ENCODE data around the gene ATP5F1D.

The ATP5F1D gene

DNA sequence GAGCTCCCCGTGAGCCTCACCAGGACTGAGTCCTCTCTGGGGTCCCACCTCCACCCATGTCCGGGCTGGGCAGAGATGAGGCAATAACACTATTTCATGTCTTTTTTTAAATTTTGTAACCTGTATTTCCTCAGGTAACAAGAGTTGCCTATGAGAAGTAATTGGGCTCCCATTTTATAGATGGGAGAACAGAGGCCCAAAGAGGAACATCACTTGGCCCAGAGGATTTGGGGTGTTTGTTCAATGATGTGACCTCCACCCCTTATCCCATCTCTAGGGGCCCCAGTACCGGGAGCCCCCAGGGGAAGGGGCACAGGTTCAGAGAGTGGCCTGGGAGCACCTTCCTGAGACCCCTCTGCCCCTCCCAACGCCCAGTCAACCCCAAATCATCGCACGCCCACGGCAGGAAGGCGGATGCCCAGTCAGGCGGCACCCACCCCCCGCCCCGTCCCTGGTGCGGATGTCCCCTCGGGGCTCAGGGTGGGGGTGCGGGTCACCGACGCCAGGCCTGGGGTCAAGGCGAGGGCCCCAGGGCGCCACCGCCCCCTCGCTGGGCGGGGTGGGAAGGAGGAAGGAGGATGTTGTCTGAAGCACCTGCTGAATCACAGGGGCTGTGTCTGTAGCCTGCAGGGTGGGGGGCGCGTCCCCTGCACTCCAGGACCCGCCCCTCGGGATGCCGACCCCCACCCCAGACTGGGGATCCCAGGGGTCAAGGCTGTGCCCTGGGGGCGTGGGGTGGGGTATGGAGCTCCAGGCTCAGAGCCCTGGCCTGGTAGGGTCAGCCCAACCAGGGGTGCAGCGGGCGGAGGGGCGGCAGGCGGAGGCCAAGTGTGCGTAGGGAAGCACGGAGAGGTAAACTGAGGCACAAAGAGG, 18.6 kb downstream of the ATP5F1D start:
- no peak overlapping the region for H3K4me3 ChIP-seq (ENCODE audit: low read depth, low read length)
- TF ChIP-seq, protein P1, sequence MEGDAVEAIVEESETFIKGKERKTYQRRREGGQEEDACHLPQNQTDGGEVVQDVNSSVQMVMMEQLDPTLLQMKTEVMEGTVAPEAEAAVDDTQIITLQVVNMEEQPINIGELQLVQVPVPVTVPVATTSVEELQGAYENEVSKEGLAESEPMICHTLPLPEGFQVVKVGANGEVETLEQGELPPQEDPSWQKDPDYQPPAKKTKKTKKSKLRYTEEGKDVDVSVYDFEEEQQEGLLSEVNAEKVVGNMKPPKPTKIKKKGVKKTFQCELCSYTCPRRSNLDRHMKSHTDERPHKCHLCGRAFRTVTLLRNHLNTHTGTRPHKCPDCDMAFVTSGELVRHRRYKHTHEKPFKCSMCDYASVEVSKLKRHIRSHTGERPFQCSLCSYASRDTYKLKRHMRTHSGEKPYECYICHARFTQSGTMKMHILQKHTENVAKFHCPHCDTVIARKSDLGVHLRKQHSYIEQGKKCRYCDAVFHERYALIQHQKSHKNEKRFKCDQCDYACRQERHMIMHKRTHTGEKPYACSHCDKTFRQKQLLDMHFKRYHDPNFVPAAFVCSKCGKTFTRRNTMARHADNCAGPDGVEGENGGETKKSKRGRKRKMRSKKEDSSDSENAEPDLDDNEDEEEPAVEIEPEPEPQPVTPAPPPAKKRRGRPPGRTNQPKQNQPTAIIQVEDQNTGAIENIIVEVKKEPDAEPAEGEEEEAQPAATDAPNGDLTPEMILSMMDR (IDR thresholded peaks at IDR 0.05; ENCODE audit: low read depth, low read length) = no peak
- TF ChIP-seq, protein P2, sequence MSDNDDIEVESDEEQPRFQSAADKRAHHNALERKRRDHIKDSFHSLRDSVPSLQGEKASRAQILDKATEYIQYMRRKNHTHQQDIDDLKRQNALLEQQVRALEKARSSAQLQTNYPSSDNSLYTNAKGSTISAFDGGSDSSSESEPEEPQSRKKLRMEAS (IDR thresholded peaks at IDR 0.05; ENCODE audit: low read depth, low read length) = no peak
- TF ChIP-seq MYC (IDR thresholded peaks at IDR 0.05; ENCODE audit: low read depth, low read length) (no peak), POLR2A (IDR thresholded peaks at IDR 0.05; ENCODE audit: extremely low read depth, insufficient read length) (no peak)
- DNase-seq (ENCODE audit: low read depth) = no peak

DNA sequence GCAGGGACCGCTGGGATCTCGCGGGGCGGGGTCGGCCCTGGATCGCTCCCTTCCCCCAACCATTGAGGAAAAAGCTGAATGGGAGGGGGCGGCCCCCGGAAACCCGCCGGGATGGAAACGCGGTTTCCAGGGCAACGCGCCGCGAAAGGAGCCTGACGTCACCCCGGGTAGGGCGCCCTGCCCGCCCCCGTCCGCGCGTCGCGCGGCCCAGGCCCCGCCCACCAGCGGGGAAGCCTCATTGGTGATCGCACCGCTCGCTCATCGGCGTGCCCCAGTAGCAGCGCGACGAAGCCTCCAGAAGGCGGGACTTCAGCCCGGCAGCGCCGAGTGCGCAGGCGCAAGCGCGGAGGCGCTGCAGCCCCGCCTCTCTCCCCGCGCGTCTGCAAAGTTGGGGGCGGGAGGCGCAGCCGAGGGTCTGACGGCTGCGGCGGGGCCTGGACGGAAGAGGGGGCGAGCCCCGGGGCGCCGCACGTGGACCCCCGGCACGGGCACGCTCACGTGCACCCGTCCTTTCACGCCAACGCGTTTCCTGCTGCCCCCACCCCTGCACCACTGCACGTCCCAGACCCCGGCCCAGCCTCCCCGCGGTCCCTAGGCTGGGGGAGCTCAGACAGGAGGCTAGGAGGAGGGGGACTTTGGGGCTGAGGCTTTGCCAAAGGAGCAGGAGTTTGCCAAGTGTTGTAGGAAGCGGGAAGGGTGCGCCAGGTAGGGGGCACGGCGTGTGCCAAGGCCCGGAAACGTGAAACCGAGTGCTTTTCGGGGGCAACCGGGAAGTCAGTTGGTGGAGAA, 19.4 kb downstream of the ATP5F1D start:
- H3K4me3 ChIP-seq (ENCODE audit: low read depth, low read length) = peak overlapping the region; percentile 53
- DNase-seq (ENCODE audit: low read depth) = peak; percentile 88
- TF ChIP-seq MYC (IDR thresholded peaks at IDR 0.05; ENCODE audit: low read depth, low read length) (no peak), POLR2A (IDR thresholded peaks at IDR 0.05; ENCODE audit: extremely low read depth, insufficient read length) (no peak)
- TF ChIP-seq, protein P2 (IDR thresholded peaks at IDR 0.05; ENCODE audit: low read depth, low read length) = no peak
- TF ChIP-seq, protein P1 (IDR thresholded peaks at IDR 0.05; ENCODE audit: low read depth, low read length) = no peak

DNA sequence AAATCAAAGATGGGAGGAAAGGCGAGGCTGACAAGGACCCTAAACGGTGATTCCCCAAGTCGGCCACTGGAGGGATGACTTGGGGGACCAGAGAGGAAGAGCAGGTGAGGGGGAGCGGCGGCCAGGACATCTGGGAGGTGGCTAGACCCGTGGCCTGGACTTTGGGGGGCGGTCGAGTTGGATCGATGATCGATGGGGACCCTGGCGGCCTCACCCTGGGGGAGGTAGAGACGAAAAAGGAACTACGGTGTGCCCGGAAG, 19.9 kb downstream of the ATP5F1D start:
- H3K4me3 ChIP-seq (ENCODE audit: low read depth, low read length) = peak overlapping the region; percentile 53
- no peak for DNase-seq (ENCODE audit: low read depth)
- TF ChIP-seq, protein P2 (IDR thresholded peaks at IDR 0.05; ENCODE audit: low read depth, low read length) = no peak
- TF ChIP-seq MYC (IDR thresholded peaks at IDR 0.05; ENCODE audit: low read depth, low read length) = no peak
- TF ChIP-seq, protein P1 (IDR thresholded peaks at IDR 0.05; ENCODE audit: low read depth, low read length) = no peak
- TF ChIP-seq POLR2A (IDR thresholded peaks at IDR 0.05; ENCODE audit: extremely low read depth, insufficient read length) = no peak

DNA sequence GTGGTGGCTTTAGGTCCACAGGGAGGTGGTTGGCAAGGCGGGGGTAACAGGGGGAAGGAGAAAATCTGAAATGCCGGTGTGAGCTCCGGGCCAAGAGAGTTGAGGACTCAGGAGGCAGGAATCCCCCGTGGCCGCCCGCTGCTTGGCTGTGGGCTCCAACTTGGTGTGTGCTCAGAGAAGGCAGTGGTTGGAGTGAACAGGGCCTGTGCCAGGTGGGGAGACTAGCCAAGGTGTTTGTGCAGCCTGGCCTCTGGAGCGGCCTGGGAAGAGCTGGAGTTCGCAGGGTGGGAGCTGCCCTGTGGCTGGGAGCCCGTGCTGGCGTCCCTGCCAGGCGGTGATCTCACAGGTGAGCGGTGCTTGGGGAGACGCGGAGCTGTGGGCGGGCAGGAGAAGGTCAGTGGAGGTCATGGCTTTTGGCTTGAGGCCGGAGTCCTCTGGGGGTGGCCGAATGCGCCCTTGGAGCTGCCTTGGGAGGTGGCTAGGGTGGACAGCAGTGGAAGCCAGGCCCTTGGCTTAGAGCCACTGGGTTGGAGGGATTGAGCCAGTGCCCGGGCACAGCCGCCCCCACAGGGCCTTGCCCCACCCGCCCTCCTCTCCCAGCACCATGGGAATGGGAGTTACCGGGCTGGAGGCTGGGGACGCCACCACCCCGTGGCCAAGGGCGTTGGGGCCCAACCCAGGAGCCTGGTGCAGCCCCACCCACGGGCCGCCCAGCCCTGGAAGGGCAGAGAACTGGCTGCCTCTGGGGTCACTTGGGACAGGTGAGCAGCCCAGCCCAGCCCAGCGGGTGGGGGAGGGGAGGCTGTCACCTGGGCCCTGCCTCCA, 20.5 kb downstream of the ATP5F1D start:
- DNase-seq (ENCODE audit: low read depth) = no peak
- peak overlapping the region; percentile 53 for H3K4me3 ChIP-seq (ENCODE audit: low read depth, low read length)
- TF ChIP-seq MYC (IDR thresholded peaks at IDR 0.05; ENCODE audit: low read depth, low read length) (no peak), POLR2A (IDR thresholded peaks at IDR 0.05; ENCODE audit: extremely low read depth, insufficient read length) (no peak)
- TF ChIP-seq, protein P1 (IDR thresholded peaks at IDR 0.05; ENCODE audit: low read depth, low read length) = no peak
- TF ChIP-seq, protein P2 (IDR thresholded peaks at IDR 0.05; ENCODE audit: low read depth, low read length) = no peak

DNA sequence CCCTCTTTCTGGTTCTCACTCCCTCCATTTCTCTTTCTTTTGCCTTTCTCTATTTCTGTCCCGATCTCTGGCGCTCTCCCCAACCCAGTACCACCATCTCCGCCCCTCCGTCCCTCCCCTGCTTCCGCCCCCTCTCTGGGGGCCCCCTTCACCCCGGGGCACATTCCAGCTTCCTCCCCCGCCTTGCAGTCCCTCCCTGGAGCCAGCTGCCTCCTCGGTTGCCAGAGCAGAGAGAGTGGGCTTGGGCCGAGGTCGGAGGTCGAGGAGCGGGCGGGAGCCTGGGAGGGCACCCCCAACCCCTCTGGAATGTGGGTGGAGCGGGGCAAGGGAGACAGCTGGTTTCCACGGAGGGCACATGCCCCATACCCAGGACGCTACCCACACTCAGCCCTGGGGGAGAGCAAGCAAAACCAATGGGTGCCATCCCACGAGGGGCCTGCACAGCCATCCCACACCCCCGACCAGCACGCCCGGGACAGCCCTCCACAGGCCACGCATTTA, 21.1 kb downstream of the ATP5F1D start:
- no peak overlapping the region for H3K4me3 ChIP-seq (ENCODE audit: low read depth, low read length)
- DNase-seq (ENCODE audit: low read depth) = no peak
- TF ChIP-seq POLR2A (IDR thresholded peaks at IDR 0.05; ENCODE audit: extremely low read depth, insufficient read length) (no peak), MYC (IDR thresholded peaks at IDR 0.05; ENCODE audit: low read depth, low read length) (no peak)
- TF ChIP-seq, protein P2 (IDR thresholded peaks at IDR 0.05; ENCODE audit: low read depth, low read length) = no peak
- TF ChIP-seq, protein P1 (IDR thresholded peaks at IDR 0.05; ENCODE audit: low read depth, low read length) = no peak

All from NB4 (cell line).